GM06990 (cell line): ENCODE results near the gene PARD6A.

Source experiments
- DNase-seq: peaks from one replicate; pipeline ENCODE4 v3.0.0-alpha.2; 2011; ENCODE audit not compliant: insufficient read length; ENCODE audit errors: extremely low read depth
- H3K27me3 ChIP-seq: replicated peaks from 2 replicates; pipeline ENCODE4 v1.6.0; 2011; ENCODE audit warnings: low read length; ENCODE audit not compliant: control insufficient read depth, insufficient read depth
- H3K36me3 ChIP-seq: 2 replicates; pipeline ENCODE4 v1.5.1; 2011; ENCODE audit warnings: low read length; ENCODE audit not compliant: control insufficient read depth, insufficient read depth
- H3K4me3 ChIP-seq: replicated peaks from 2 replicates; pipeline ENCODE4 v1.5.1; 2011; ENCODE audit warnings: low read depth, mild to moderate bottlenecking, control low read depth, low read length
- TF ChIP-seq, protein P1 (sequence below): IDR thresholded peaks from 2 replicates; pipeline ENCODE4 v1.5.1; 2011; ENCODE audit warnings: low read length, control low read depth, mild to moderate bottlenecking, inconsistent platforms; ENCODE audit not compliant: insufficient read depth, poor library complexity, severe bottlenecking

Gene PARD6A

GRCh38 chr16:67637625-67638024 is 23.1 kb upstream of the PARD6A start:
- DNase-seq = no peak
- Histone ChIP-seq H3K27me3 (no peaks in the 10 kb centered on the region), H3K4me3 (no peak overlapping the region), H3K36me3 (peaks cover 6% of the 10 kb centered on the region)
- TF ChIP-seq, protein P1, sequence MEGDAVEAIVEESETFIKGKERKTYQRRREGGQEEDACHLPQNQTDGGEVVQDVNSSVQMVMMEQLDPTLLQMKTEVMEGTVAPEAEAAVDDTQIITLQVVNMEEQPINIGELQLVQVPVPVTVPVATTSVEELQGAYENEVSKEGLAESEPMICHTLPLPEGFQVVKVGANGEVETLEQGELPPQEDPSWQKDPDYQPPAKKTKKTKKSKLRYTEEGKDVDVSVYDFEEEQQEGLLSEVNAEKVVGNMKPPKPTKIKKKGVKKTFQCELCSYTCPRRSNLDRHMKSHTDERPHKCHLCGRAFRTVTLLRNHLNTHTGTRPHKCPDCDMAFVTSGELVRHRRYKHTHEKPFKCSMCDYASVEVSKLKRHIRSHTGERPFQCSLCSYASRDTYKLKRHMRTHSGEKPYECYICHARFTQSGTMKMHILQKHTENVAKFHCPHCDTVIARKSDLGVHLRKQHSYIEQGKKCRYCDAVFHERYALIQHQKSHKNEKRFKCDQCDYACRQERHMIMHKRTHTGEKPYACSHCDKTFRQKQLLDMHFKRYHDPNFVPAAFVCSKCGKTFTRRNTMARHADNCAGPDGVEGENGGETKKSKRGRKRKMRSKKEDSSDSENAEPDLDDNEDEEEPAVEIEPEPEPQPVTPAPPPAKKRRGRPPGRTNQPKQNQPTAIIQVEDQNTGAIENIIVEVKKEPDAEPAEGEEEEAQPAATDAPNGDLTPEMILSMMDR = no peak

DNA sequence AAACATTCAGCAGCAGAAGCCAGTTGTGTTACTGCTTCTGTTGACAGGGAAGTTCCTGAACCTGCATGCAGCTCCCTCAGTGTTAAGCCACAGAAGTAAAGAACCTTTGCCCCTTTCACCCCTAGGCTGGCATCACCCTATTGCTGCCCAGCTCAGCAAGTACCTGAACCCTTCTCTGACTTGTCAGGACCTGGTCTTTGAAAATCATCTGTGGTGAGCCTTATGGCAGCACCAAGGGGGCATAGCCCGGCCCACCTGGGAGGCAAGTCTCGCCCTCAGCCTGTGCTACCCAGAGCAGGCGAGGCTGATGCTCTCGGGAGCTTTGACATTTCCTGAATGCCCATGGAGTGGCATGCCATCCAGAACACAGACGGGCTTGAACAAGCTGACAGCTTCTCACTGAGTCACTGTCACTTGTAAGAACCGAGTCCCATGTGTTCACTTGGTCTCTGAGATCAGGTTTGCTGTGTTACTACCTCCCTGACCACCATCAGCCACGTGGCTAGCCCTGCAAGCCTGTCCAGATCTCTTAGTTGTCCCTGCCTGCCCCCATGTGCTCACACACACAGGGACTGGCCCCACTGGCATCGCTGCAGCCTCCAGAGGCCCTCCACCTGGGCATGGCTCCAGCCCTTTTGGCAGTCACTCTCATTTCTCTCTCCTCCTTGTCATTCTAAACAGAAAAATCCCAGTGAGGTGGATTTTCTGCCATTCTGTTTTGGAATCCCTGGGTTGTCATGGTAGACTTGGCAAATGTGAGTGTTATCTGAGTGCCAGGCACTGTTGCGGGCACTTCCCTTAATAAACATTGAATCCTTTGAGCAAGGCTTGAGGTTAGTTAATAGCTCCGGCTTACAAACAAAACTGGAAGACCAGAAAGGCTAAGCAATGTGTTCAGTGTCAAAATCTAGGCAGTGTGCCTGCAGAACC is 18.7 kb upstream of the PARD6A start:
- peak; percentile 12 for DNase-seq

GRCh38 chr16:67644038-67644437 is 16.7 kb upstream of the PARD6A start:
- Histone ChIP-seq H3K27me3 (no peaks in the 10 kb centered on the region), H3K4me3 (no peak overlapping the region), H3K36me3 (peaks cover 19% of the 10 kb centered on the region)
- TF ChIP-seq, protein P1 = no peak
- DNase-seq = no peak

More for the DNA sequence above, 18.7 kb upstream of the PARD6A start:
- TF ChIP-seq, protein P1 = no peak
- Histone ChIP-seq H3K27me3 (no peaks in the 10 kb centered on the region), H3K36me3 (peaks cover 8% of the 10 kb centered on the region), H3K4me3 (no peak overlapping the region)

GRCh38 chr16:67645397-67646121 is 15.2 kb upstream of the PARD6A start:
- no peak for DNase-seq
- TF ChIP-seq, protein P1 = no peak
- Histone ChIP-seq H3K36me3 (peaks cover 27% of the 10 kb centered on the region), H3K27me3 (no peaks in the 10 kb centered on the region), H3K4me3 (peak overlapping the region; percentile 75)

DNA sequence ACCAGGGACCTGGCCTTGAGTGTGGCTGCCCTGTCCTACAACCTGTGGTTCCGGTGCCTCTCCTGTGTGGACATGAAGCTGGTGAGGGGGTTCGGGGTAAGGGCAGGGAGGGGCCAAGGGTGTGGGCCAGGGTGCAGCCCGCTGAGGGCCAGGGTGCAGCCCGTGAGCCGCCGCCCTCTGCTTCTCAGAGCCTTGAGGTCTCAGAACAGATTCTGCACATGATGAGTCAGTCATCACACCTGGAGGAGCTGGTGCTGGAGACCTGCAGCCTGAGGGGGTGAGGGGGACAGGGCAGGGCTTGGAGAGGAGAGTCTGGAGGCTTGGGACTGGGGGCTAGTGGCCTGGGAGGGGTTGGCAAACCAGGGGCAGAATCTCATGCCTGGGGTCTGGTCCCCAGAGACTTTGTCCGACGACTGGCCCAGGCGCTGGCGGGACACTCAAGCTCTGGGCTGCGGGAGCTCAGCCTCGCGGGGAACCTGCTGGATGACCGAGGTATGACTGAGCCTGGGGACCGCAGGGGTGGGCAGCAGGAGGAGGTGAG is 13.6 kb upstream of the PARD6A start:
- no peak for DNase-seq
- Histone ChIP-seq H3K36me3 (peaks cover 39% of the 10 kb centered on the region), H3K27me3 (no peaks in the 10 kb centered on the region), H3K4me3 (no peak overlapping the region)
- TF ChIP-seq, protein P1 = no peak
